ENCODE data around the gene GAL3ST2. TPM values are rescaled to one million over a fixed set of nuclear protein-coding genes. Genes with fewer than 3 reads are reported as not detected.

GAL3ST2 gene
- total and polyA plus RNA-seq, 4 experiments from 2014 or later: 0.14 to 0.39 TPM; not detected in 2

DNA sequence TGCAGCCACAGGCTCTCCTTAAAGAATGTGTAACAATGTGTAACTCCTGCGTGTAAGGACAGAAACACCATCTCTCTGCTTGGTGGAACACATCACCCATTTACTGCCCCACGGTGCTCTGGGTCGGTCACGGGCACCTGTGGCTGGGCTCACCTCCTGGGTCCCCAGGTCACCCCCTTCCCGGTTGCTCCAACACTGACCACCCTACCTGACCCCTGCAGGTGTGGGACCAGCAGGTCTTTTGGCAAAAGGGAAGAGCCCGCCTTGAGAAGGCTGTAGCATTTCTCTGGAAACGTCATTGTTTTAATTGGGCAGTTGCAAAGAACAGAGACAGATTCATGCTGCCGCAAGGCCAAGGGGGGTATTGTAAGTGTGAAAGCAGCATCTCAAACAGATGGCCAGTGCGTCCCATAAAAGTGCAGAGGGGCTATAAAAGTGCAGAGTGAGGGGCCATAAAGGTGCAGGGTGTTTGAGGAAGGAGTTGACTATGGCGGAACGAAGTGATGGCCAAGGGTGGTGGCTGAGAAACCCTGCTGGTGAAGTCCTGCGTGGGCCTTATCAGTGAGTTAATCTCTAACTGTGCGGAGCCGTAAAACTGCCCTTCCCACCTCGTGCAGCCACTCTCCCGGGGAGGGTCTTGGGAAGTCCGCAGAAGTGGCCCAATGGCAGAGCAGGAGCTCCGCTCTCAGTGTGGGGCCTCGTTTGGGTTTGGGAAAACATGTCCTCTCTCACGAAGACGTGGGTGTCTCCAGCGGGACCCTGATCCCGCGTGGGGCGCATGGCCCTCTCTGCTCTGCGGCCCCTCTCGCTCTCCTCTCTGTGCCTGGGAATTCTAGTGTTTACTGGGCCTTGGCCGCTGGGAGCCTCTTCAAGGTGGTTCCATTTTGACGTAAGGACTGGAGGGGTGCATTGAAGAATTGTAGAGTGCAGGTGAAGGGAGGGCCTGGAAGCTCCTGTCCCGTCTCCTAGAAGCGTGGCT lies 18.7 kb downstream of the GAL3ST2 start:
- no peak for DNase-seq
- Mint-ChIP-seq H3K4me3 (no peak overlapping the region), H3K27ac (no peak overlapping the region), H3K27me3 (no peaks in the 10 kb centered on the region), H3K4me1 (peaks cover 0 to 1% (median 0%) of the 10 kb centered on the region in 4 donors), H3K9me3 (no peaks in the 10 kb centered on the region), H3K36me3 (no peaks in the 10 kb centered on the region)
- intact Hi-C loops (cut with micrococcal nuclease): no loop called here
- CTCF ChIA-PET (ENCODE audit: partially characterized antibody): interaction anchor here (1.5 kb wide), 1 partner anchor 83 kb away, joined by 3 read pairs; no protein-coding TSS in a partner anchor
- Histone ChIP-seq H3K4me3 (ENCODE audit: low read length in 2 of 2) (no peak overlapping the region), H3K36me3 (ENCODE audit: insufficient read depth, low read length) (no peaks in the 10 kb centered on the region), H3K27ac (ENCODE audit: low read depth, low read length) (no peak overlapping the region), H3K4me1 (ENCODE audit: insufficient read depth, low read length) (no peaks in the 10 kb centered on the region), H3K27me3 (ENCODE audit: insufficient read depth, low read length) (no peaks in the 10 kb centered on the region), H3K9me3 (ENCODE audit: control insufficient read depth in 1 of 2, low read length in 2 of 2) (no peaks in the 10 kb centered on the region)
- POLR2A ChIA-PET (ENCODE audit: partially characterized antibody): interaction anchor here (0.7 to 1.0 kb wide), 2 partner anchors 33 to 61 kb away, joined by 3 read pairs; partner anchors contain the start of gene D2HGDH

- Histone ChIP-seq H3K27me3 (ENCODE audit: insufficient read depth, low read length) (no peaks in the 10 kb centered on the region), H3K4me3 (ENCODE audit: low read length in 2 of 2) (no peak overlapping the region), H3K27ac (ENCODE audit: low read depth, low read length) (no peak overlapping the region), H3K4me1 (ENCODE audit: insufficient read depth, low read length) (no peaks in the 10 kb centered on the region), H3K9me3 (ENCODE audit: control insufficient read depth in 1 of 2, low read length in 2 of 2) (no peaks in the 10 kb centered on the region), H3K36me3 (ENCODE audit: insufficient read depth, low read length) (no peaks in the 10 kb centered on the region)
- Mint-ChIP-seq H3K27ac (peak overlapping the region in 1 of 7 donors; percentile 50), H3K36me3 (no peaks in the 10 kb centered on the region), H3K4me1 (peaks cover 0 to 2% (median under 1%) of the 10 kb centered on the region in 4 donors), H3K9me3 (no peaks in the 10 kb centered on the region), H3K4me3 (no peak overlapping the region), H3K27me3 (no peaks in the 10 kb centered on the region)
- intact Hi-C loops (cut with micrococcal nuclease): no loop called here
- ChIA-PET POLR2A (ENCODE audit: partially characterized antibody) (no interaction called here), CTCF (ENCODE audit: partially characterized antibody) (interaction anchor here (1.5 kb wide), 1 partner anchor 82 kb away, joined by 3 read pairs; no protein-coding TSS in a partner anchor)
- DNase-seq: no peak
These were observed 19.6 kb downstream of the GAL3ST2 start for GRCh38 chr2:241796209-241796608.

GRCh38 chr2:241796610-241797138 lies 20.1 kb downstream of the GAL3ST2 start:
- H3K36me3 Mint-ChIP-seq: no peaks in the 10 kb centered on the region
- no peak overlapping the region for H3K27ac ChIP-seq (ENCODE audit: low read depth, low read length)
- H3K36me3 ChIP-seq (ENCODE audit: insufficient read depth, low read length): no peaks in the 10 kb centered on the region
- no peaks in the 10 kb centered on the region for H3K9me3 ChIP-seq (ENCODE audit: control insufficient read depth in 1 of 2, low read length in 2 of 2)
- no peaks in the 10 kb centered on the region for H3K4me1 ChIP-seq (ENCODE audit: insufficient read depth, low read length)
- H3K4me3 ChIP-seq (ENCODE audit: low read length in 2 of 2): no peak overlapping the region
- no peaks in the 10 kb centered on the region for H3K9me3 Mint-ChIP-seq
- peaks cover 0 to 4% (median under 1%) of the 10 kb centered on the region in 4 donors for H3K4me1 Mint-ChIP-seq
- ChIA-PET POLR2A (ENCODE audit: partially characterized antibody) (no interaction called here), CTCF (ENCODE audit: partially characterized antibody) (interaction anchor here (1.5 kb wide), 1 partner anchor 82 kb away, joined by 3 read pairs; no protein-coding TSS in a partner anchor)
- no peaks in the 10 kb centered on the region for H3K27me3 Mint-ChIP-seq
- no peak overlapping the region for H3K27ac Mint-ChIP-seq
- intact Hi-C loops (cut with micrococcal nuclease): no loop called here
- no peaks in the 10 kb centered on the region for H3K27me3 ChIP-seq (ENCODE audit: insufficient read depth, low read length)
- no peak for DNase-seq
- H3K4me3 Mint-ChIP-seq: no peak overlapping the region

GRCh38 chr2:241797441-241798080 lies 20.9 kb downstream of the GAL3ST2 start:
- CTCF ChIA-PET (ENCODE audit: partially characterized antibody): no interaction called here
- H3K4me3 ChIP-seq (ENCODE audit: low read length in 2 of 2): no peak overlapping the region
- H3K27me3 Mint-ChIP-seq: no peaks in the 10 kb centered on the region
- no peak overlapping the region for H3K27ac ChIP-seq (ENCODE audit: low read depth, low read length)
- H3K36me3 ChIP-seq (ENCODE audit: insufficient read depth, low read length): no peaks in the 10 kb centered on the region
- no peak for DNase-seq
- POLR2A ChIA-PET (ENCODE audit: partially characterized antibody): no interaction called here
- no peaks in the 10 kb centered on the region for H3K27me3 ChIP-seq (ENCODE audit: insufficient read depth, low read length)
- no peak overlapping the region for H3K4me3 Mint-ChIP-seq
- intact Hi-C loops (cut with micrococcal nuclease): no loop called here
- peaks cover 0 to 4% (median under 1%) of the 10 kb centered on the region in 4 donors for H3K4me1 Mint-ChIP-seq
- no peaks in the 10 kb centered on the region for H3K9me3 Mint-ChIP-seq
- H3K4me1 ChIP-seq (ENCODE audit: insufficient read depth, low read length): no peaks in the 10 kb centered on the region
- H3K9me3 ChIP-seq (ENCODE audit: control insufficient read depth in 1 of 2, low read length in 2 of 2): no peaks in the 10 kb centered on the region
- no peak overlapping the region for H3K27ac Mint-ChIP-seq
- no peaks in the 10 kb centered on the region for H3K36me3 Mint-ChIP-seq

- POLR2A ChIA-PET (ENCODE audit: partially characterized antibody): no interaction called here
- CTCF ChIA-PET (ENCODE audit: partially characterized antibody): no interaction called here
These were observed 21.5 kb downstream of the GAL3ST2 start for GRCh38 chr2:241798081-241798630.

DNA sequence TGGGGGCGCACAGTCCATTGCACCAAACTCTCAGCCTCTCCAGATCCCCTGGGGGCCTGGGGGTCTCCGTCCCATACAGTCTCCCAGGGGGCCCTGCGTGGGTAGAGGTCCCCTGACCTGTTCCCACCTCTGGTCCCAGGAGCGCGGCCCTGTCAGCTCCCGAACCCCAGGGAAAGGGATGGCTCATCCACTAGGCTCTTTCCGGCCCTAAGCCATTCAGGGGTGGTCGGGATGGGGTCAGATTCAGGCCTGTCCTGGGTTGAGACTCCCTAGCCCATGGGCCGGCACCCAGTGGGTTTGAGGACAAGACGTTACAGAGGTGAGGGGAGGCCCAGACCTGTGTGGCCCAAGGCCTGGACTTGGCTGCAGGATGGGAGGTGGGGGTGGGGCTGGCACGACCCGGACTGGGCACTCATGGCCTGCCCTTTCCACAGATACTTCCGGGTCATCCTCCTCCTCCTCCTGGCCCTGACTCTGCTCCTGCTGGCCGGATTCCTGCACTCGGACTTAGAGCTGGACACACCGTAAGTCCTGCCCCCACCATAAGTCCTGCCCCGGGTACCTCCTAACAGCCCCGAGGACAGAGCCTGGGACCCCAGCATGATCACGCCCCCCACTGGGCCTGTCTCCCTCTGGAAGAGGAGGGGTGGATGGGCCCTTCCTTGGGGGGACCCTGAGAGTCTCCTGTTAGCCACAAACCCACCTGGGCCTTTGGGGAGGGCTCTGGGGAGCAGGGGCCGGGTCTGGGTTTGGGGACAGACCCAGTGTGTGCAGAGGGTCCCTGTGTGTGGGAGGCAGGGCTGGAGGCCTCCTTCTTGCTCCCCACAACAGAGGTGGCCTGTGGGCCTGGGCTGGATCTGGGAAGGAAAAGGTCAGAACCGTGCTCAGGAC lies 22.3 kb downstream of the GAL3ST2 start:
- Histone ChIP-seq H3K27me3 (ENCODE audit: insufficient read depth, low read length) (no peaks in the 10 kb centered on the region), H3K27ac (ENCODE audit: low read depth, low read length) (no peak overlapping the region), H3K4me3 (ENCODE audit: low read length in 2 of 2) (no peak overlapping the region), H3K9me3 (ENCODE audit: control insufficient read depth in 1 of 2, low read length in 2 of 2) (no peaks in the 10 kb centered on the region), H3K4me1 (ENCODE audit: insufficient read depth, low read length) (peaks cover 9% of the 10 kb centered on the region), H3K36me3 (ENCODE audit: insufficient read depth, low read length) (no peaks in the 10 kb centered on the region)
- no peak overlapping the region for H3K27ac Mint-ChIP-seq
- no peak for DNase-seq
- H3K27me3 Mint-ChIP-seq: no peaks in the 10 kb centered on the region
- H3K9me3 Mint-ChIP-seq: no peaks in the 10 kb centered on the region
- H3K36me3 Mint-ChIP-seq: no peaks in the 10 kb centered on the region
- ChIA-PET POLR2A (ENCODE audit: partially characterized antibody) (no interaction called here), CTCF (ENCODE audit: partially characterized antibody) (no interaction called here)
- intact Hi-C loops (cut with micrococcal nuclease): no loop called here
- peaks cover 0 to 8% (median 3%) of the 10 kb centered on the region in 4 donors for H3K4me1 Mint-ChIP-seq
- H3K4me3 Mint-ChIP-seq: no peak overlapping the region

More at GRCh38 chr2:241798081-241798630, 21.5 kb downstream of the GAL3ST2 start:
- Histone ChIP-seq H3K27me3 (ENCODE audit: insufficient read depth, low read length) (no peaks in the 10 kb centered on the region), H3K4me3 (ENCODE audit: low read length in 2 of 2) (no peak overlapping the region), H3K27ac (ENCODE audit: low read depth, low read length) (no peak overlapping the region), H3K36me3 (ENCODE audit: insufficient read depth, low read length) (no peaks in the 10 kb centered on the region), H3K4me1 (ENCODE audit: insufficient read depth, low read length) (peaks cover 4% of the 10 kb centered on the region), H3K9me3 (ENCODE audit: control insufficient read depth in 1 of 2, low read length in 2 of 2) (no peaks in the 10 kb centered on the region)
- Mint-ChIP-seq H3K4me1 (peaks cover 0 to 4% (median under 1%) of the 10 kb centered on the region in 4 donors), H3K4me3 (no peak overlapping the region), H3K36me3 (no peaks in the 10 kb centered on the region), H3K9me3 (no peaks in the 10 kb centered on the region), H3K27ac (no peak overlapping the region), H3K27me3 (no peaks in the 10 kb centered on the region)
- DNase-seq: no peak
- intact Hi-C loops (cut with micrococcal nuclease): no loop called here
